ENCODE measurements around the gene TMEM156. TPM values are rescaled to one million over a fixed set of nuclear protein-coding genes. Genes with fewer than 3 reads are reported as not detected.

The TMEM156 gene
- total RNA-seq, 4 donors from 2014 or later, result 0.33 TPM; not detected in 3

DNA sequence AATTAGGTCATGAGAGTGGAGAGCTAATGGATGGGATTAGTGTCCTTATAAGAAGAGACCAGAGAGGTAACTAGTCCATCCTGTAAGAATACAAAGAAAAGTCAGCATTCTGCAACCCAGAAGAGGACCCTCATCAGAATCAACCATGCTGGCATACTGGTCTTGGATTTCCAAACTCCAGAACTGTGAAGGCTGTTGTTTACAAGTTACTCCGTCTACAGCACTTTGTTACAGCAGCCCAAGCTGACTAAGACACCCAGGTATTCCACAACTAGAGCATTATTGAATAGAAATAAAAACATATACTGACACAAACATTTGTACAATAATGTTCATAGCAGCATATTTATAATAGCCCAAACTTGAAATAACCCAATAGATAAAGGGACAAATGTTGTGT is 9.2 kb downstream of the TMEM156 start:
- intact Hi-C loops (cut with DNase I), result no loop called here
- 92% methylated on average over 1 of the region's 1 CpG for WGBS, 2 donors
- no peak for TF ChIP-seq POLR2A (IDR thresholded peaks at IDR 0.05)
- TF ChIP-seq CTCF (IDR thresholded peaks at IDR 0.05), result no peak

GRCh38 chr4:39022241-39022640 is 10.0 kb downstream of the TMEM156 start:
- Histone ChIP-seq H3K9me3 (no peaks in the 10 kb centered on the region), H3K4me3 (replicated peaks in 1 of 3) (no peak overlapping the region), H3K27me3 (no peaks in the 10 kb centered on the region), H3K4me1 (no peaks in the 10 kb centered on the region), H3K36me3 (no peaks in the 10 kb centered on the region), H3K27ac (no peak overlapping the region)
- no peak for DNase-seq
- WGBS, 2 donors, result 81 to 91% methylated on average over 2 of the region's 2 CpGs
- TF ChIP-seq POLR2A (IDR thresholded peaks at IDR 0.05) (no peak), CTCF (IDR thresholded peaks at IDR 0.05) (no peak)
- intact Hi-C loops (cut with DNase I), result no loop called here

More for the DNA sequence above, 9.2 kb downstream of the TMEM156 start:
- Histone ChIP-seq H3K4me3 (replicated peaks in 1 of 3) (no peak overlapping the region), H3K27ac (no peak overlapping the region), H3K36me3 (no peaks in the 10 kb centered on the region), H3K4me1 (no peaks in the 10 kb centered on the region), H3K27me3 (no peaks in the 10 kb centered on the region), H3K9me3 (no peaks in the 10 kb centered on the region)
- no peak for DNase-seq

DNA sequence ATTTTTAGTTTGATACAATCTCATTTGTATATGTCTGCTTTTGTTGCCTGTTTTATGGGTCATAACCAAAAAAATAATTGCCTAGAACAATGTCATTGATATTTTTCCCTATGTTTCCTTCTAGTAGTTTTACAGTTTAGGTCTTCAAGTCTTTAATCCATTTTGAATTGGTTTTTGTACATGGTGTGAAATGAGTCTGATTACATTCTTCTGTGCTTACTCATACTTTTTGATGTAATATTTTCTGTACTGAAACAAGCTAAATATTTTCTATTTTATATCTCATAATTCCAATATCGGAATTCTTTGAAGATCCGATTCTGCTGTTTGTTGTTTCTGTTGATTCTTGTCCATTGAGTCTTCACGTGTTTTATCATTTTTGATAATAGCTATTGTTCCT is 10.6 kb downstream of the TMEM156 start:
- Histone ChIP-seq H3K4me3 (replicated peaks in 1 of 3) (no peak overlapping the region), H3K27ac (no peak overlapping the region), H3K36me3 (no peaks in the 10 kb centered on the region), H3K27me3 (no peaks in the 10 kb centered on the region), H3K9me3 (no peaks in the 10 kb centered on the region), H3K4me1 (no peaks in the 10 kb centered on the region)
- DNase-seq, result no peak
- 94 to 95% methylated on average over 3 of the region's 3 CpGs for WGBS, 2 donors
- intact Hi-C loops (cut with DNase I), result no loop called here
- TF ChIP-seq POLR2A (IDR thresholded peaks at IDR 0.05), result no peak
- no peak for TF ChIP-seq CTCF (IDR thresholded peaks at IDR 0.05)

DNA sequence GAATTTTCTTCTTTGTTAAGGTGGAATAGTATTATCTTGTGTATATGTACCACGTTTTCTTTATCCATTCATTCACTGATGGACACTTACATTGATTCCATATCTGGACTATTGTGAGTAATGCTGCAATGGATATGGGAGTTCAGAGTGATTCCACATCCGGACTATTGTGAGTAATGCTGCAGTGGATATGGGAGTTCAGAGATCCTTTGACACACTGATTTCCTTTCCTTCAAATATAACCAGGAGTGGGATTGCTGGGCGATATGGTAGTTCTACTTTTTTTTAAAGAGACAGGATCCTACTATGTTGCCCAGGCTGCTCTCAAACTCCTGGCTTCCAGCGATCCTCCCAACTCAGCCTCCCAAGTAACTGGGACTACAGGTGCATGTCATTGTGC is 12.1 kb downstream of the TMEM156 start:
- 86 to 88% methylated on average over 4 of the region's 4 CpGs for WGBS, 2 donors
- intact Hi-C loops (cut with DNase I), result no loop called here
- Histone ChIP-seq H3K27me3 (no peaks in the 10 kb centered on the region), H3K36me3 (no peaks in the 10 kb centered on the region), H3K9me3 (no peaks in the 10 kb centered on the region), H3K4me3 (replicated peaks in 1 of 3) (no peak overlapping the region), H3K27ac (no peak overlapping the region), H3K4me1 (no peaks in the 10 kb centered on the region)
- DNase-seq, result no peak
- TF ChIP-seq POLR2A (IDR thresholded peaks at IDR 0.05) (no peak), CTCF (IDR thresholded peaks at IDR 0.05) (no peak)

GRCh38 chr4:39014028-39014427 is 18.2 kb downstream of the TMEM156 start:
- no peaks in the 10 kb centered on the region for H3K4me1 ChIP-seq
- no peak for TF ChIP-seq CTCF (IDR thresholded peaks at IDR 0.05)
- WGBS, 2 donors, result 94 to 95% methylated on average over 2 of the region's 2 CpGs
- H3K36me3 ChIP-seq, result no peaks in the 10 kb centered on the region
- no peaks in the 10 kb centered on the region for H3K9me3 ChIP-seq
- no peaks in the 10 kb centered on the region for H3K27me3 ChIP-seq
- DNase-seq, result no peak
- intact Hi-C loops (cut with DNase I), result no loop called here
- no peak overlapping the region for H3K27ac ChIP-seq
- H3K4me3 ChIP-seq (replicated peaks in 1 of 3), result no peak overlapping the region
